GM12875 (cell line): ENCODE measurements around the gene PNMA6E.

Source experiments
- H3K4me3 ChIP-seq: one replicate; pipeline ENCODE4 v1.5.1; 2011; ENCODE audit warnings: low read depth, low read length, control low read depth
- TF ChIP-seq, protein P1 (sequence below): IDR thresholded peaks from 2 replicates; pipeline ENCODE4 v1.5.1; 2011; ENCODE audit warnings: low read depth, mild to moderate bottlenecking, control low read depth, inconsistent platforms, low read length, moderate library complexity, borderline replicate concordance; ENCODE audit not compliant: insufficient read depth

PNMA6E gene

DNA sequence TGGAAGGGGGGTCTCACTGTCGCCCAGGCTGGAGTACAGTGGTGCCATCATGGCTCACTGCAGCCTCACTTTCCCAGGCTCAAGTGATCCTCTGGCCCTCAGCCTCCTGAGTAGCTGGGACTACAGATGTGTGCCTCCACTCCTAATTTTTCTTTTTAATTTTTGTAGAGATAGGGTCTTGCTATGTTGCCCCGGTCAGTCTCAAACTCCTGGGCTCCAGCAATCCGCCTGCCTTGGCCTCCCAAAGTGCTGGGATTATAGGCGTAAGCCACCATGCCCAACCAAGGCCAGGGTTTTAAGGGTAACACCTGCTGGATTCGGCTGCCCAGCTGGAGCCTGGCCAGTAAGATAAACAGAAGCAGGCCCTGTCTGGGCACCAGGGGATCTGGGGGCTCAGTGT, 41.3 kb upstream of the PNMA6E start:
- H3K4me3 ChIP-seq = no peak overlapping the region
- TF ChIP-seq, protein P1, sequence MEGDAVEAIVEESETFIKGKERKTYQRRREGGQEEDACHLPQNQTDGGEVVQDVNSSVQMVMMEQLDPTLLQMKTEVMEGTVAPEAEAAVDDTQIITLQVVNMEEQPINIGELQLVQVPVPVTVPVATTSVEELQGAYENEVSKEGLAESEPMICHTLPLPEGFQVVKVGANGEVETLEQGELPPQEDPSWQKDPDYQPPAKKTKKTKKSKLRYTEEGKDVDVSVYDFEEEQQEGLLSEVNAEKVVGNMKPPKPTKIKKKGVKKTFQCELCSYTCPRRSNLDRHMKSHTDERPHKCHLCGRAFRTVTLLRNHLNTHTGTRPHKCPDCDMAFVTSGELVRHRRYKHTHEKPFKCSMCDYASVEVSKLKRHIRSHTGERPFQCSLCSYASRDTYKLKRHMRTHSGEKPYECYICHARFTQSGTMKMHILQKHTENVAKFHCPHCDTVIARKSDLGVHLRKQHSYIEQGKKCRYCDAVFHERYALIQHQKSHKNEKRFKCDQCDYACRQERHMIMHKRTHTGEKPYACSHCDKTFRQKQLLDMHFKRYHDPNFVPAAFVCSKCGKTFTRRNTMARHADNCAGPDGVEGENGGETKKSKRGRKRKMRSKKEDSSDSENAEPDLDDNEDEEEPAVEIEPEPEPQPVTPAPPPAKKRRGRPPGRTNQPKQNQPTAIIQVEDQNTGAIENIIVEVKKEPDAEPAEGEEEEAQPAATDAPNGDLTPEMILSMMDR = no peak

DNA sequence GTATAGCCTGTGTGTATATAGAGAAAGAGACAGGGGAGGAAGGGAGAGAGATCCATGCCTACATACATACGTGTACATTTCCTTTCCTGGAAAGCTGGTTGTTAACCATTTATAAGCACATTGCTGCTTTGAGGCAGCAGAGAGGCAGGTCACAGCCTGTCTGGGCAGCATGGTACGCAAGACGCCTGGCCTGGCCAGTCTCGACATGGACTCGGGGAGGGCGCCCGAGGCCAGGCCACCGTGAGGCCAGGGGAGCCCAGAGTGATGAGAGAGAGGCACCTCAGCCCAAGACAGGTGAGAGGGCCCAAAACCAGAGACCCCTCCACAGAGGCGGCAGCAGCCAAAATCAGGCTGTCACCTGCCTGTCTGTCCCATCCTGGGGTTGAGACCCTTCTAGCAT, 40.8 kb upstream of the PNMA6E start:
- TF ChIP-seq, protein P1 = no peak
- H3K4me3 ChIP-seq = no peak overlapping the region

DNA sequence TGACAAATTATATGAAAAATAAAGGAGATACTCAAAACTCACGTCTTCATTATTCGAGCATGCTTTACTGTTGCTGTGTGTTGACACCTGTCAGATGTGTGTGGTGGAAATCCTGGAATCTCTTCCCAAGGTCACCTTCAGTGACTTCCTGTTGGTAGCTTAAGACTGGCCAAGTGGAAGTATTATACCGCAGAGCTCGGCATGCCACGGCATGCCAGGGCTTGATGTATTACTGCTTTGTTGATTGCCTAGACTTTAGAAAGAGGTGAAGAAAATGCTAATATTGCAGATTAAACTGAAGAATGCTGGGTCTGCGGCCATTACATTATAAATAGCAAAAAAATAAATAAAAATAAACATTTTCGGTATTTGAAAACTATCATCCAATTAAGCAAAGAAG, 40.1 kb upstream of the PNMA6E start:
- TF ChIP-seq, protein P1 = no peak
- H3K4me3 ChIP-seq = no peak overlapping the region

DNA sequence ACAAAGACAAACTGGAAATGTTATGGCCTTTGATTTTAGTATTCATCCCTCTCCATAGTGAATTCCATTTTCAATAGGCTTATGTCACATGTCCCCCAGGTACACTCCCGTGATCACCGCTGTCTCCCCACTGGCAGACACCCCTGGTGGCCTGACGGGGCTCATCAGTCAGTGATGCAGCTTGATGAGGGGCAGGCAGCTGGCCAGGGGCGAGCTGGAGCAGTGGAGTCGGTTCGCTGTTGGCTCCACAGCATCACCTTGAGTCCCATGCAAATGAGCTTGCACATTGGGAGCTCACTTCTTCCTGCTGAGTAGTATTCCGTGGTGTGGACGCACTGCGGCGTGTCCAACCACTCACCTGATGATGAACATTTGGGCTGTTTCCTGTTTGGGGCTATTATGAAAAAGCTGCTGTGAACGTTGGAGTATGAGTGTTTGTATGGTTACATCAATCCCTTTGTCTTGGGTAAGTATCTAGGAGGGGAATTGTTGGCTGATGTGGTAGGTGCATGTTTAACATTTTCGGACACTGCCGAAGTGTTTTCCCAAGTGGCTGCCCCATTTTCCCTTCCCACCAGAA, 39.5 kb upstream of the PNMA6E start:
- TF ChIP-seq, protein P1 = no peak
- H3K4me3 ChIP-seq = no peak overlapping the region

DNA sequence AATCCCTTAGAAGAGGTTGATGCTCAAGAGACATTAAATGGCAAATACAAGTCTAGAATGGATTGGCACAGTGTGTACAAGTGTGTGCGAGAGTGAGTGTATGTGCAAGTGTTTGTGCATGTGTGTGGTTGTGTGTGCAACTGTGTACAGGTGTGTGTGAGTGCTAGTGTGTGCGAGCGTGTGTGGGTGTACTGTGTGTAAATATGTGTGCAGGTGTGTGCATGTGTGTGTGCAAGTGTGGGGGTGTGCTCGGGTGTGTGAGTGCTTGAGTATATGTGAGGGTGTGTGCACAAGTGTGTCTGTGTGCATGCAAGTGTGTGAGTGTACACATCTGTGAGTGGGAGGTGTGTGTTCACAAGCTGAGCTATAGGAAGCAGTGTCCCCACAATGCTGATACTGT, 38.8 kb upstream of the PNMA6E start:
- no peak overlapping the region for H3K4me3 ChIP-seq
- TF ChIP-seq, protein P1 = no peak

DNA sequence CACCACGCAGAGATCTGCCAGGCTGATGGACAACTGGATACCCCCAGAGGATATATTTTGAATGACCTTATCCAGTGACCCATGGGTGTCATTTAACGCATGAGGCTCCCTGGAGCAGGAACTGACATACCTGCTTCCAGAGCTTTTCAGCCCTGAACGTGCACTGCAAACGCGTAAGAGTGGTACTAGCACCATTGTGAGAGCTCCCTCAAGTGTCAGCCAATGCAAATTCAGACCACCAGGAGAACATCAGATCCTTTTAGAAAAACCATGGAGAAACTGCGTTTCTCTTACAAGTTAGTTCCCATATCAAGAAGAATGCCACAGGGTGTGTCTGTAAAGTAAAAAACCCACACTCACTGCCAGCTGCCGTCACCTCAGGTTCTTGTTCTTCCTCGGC, 37.4 kb upstream of the PNMA6E start:
- no peak overlapping the region for H3K4me3 ChIP-seq
- TF ChIP-seq, protein P1 = no peak

DNA sequence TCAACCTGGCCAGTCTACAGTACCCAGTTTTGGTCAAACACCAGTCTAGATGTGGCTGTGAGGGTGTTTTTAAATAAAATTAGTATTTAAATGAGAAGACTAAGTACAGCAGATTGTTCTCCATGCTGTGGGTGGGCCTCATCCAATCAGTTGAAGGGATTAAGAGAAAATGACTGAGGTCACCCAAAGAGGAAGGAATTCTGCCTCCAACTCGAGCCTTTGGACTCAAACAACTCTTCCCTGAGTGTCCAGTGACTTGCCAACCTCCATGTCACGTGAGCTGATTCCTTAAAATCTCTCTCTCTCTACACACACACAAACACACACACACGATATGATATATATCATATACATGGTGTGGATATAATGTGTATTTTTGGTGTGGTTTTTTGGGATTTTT, 34.7 kb upstream of the PNMA6E start:
- TF ChIP-seq, protein P1 = no peak
- H3K4me3 ChIP-seq = no peak overlapping the region
